NCI-H2227 (cell line): ENCODE data around the gene DDOST.

ENCODE experiments used
- DNase-seq: peaks from one replicate; lab custom pipeline; 2025; ENCODE audit not compliant: unreplicated experiment; lab: John Stamatoyannopoulos, UW

Gene DDOST

DNA sequence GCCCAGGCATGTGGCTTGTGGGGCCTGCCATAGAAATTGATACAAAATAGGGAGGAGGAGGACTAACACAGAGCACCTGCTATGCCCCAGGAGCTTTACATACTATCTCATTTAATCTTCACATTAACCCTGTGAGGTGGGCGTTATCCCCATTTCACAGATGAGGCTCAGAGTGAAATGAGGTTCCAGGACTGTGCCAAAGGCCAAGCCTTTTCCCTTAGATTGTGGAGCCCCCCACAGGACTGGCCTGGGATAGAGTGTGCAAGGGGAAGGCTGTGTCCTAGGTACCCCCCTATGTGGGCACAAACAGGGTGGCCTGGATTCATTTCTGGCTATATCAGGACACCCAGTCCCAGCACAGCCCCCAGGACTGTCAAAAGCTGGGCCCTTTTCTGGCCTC, 2.2 kb upstream of the DDOST start:
- no peak for DNase-seq

GRCh38 chr1:20662110-20662475, 924 bp upstream of the DDOST start:
- no peak for DNase-seq

GRCh38 chr1:20660847-20661206, 342 bp downstream of the DDOST start:
- DNase-seq, result no peak

- no peak for DNase-seq
These were observed 806 bp downstream of the DDOST start for GRCh38 chr1:20660363-20660762.

DNA sequence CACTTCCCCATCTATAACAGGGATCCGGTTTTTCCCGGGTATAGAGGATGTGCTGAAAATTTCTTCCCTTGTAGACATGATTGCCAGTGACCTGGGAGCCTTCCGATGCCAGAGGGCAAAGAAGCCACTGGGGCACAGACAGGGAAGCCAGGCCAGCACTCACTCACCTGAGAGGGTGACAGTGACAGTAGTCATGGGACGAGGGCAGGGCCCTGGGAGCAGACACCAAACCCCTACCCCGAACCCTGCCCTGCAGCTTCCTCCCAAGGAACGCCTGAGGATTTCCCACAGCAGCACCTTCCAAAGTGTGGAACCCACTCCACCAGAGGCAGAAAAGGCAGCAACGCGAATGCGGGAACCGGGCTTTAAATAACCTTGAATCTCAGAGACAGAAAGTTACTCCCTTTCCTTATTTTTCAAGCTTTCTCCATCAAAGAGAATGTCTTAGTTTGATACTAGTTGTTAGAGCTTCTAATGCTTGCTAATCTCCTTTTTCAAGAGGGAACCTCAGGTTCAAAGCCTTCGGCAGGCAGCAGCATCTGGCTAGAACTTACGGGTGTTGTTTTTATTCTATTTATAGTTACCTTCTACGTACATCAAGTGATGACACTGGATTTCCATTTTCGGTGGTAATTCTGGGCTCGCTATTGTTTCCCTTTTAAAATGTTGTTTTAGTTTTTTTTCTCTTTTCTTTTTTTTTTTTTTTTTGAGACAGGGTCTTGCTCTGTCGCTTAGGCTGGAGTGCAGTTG, 2.8 kb downstream of the DDOST start:
- no peak for DNase-seq

DNA sequence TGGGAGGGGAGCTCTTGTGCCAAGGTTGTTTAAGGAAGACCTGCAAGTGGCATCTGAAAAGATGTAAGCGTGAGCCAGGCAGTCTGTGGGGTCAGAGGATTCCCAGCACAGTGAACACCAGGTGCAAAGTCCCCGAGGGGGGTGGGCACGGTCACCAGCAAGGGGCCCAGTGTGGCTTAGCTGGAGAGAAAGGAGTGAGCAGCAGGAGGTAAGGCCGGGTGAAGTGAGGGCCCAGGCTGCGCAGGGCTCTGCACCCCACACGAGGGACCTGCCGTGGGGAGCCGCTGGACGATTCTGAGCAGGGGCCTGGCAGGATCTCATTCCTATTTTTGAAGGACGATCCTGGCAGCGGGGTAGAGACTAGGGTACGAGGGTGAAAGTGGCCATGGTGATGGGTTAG, 4.1 kb downstream of the DDOST start:
- no peak for DNase-seq

DNA sequence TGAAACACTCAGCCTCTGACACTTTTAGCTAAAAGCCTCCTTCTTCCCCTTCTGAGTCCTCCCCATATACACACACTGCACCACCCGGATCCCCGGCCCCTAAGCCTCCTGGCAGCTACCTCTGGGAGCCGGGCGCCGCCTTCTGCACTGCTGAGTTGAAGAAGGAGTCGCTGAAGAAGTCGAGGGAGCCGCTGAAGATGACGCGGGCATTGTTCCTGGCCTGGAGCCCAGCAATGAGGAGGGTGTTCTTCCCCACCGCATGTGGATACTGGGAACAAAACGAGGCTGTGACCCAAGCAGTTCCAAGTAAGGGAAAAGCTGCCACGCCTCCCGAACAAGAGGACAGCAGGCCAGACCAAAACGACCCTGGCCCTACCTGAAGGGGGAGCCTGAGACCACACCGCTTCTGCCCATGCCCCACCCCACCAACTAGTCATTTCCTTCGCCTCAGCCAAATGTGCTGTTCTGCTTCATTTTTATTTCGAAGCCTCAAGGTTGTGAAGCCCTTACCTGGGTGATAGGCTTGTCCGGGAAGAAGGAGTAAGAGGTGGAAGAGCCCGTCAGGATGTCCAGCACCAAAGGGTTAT, 7.0 kb downstream of the DDOST start:
- no peak for DNase-seq

GRCh38 chr1:20652300-20652699, 8.9 kb downstream of the DDOST start:
- DNase-seq, result no peak

GRCh38 chr1:20648946-20649345, 12.2 kb downstream of the DDOST start:
- DNase-seq, result no peak

- DNase-seq, result no peak
These were observed 12.7 kb downstream of the DDOST start for GRCh38 chr1:20648438-20648837.

DNA sequence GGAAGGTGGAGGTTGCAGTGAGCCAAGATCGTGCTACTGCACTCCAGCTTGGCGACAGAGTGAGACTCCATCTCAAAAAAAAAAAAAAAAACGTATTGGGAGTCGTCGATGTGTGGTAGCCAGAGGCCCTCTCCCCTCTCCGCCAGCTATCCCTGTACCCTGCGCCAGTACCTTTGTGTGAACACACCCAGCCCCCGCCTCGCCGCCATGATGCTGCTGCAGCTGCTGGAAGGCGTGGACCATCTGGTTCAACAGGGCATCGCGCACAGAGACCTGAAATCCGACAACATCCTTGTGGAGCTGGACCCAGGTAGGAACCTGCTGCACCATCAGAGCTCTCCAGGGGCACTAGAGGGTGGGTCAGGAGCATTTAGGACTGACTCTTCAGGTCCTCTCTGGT, 15.8 kb downstream of the DDOST start:
- no peak for DNase-seq

DNA sequence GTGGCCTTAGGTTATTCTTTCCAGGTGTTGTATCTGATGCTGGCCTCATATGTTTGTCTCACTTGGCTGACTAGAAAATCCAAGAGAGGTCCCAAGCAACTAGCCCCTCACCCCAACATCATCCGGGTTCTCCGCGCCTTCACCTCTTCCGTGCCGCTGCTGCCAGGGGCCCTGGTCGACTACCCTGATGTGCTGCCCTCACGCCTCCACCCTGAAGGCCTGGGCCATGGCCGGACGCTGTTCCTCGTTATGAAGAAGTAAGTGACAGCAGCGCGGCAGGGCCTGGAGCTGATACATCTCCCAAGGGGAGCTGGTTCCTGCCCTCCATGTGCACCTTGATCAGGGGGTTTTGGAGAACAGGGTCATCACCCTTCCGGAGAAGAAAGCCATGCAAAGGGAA, 16.8 kb downstream of the DDOST start:
- DNase-seq, result no peak

DNA sequence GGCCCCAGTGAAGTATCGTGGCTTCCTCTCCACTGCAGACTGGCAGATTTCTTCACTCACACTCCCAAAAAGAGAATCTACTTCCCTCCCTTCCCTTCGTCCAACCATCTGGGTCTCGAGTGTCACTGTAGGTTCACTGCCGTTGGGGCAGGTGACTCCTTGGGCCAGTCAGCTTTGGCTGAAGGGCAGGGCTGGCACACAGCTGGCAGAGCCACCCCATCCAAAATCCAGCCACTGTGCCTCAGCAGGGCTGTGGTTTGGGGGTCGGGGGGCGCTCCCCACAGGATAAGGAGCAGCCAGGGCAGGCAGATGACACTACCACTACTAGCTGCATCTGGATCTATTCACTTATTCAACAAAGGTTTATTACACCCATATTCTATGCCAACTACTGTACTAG, 18.1 kb downstream of the DDOST start:
- no peak for DNase-seq

DNA sequence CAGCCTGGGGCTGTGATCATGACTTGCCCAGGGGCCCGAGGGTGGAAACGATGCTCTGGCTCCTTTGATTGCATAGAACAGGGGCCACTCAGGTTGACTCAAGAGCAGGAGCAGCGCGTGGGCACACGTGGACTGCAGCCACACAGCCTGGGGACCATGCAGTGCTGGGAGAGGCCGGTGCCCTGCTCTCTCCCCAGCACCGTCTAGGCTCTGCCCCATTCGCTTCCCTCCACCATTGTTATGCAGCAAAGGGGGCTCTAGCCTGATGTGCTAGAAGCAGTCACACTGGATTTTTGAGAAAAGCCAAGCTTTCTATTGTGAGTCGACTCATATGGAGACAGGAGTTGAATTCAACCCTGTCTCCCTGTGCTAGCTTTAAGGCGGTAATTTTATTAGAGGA, 19.2 kb downstream of the DDOST start:
- DNase-seq, result no peak

DNA sequence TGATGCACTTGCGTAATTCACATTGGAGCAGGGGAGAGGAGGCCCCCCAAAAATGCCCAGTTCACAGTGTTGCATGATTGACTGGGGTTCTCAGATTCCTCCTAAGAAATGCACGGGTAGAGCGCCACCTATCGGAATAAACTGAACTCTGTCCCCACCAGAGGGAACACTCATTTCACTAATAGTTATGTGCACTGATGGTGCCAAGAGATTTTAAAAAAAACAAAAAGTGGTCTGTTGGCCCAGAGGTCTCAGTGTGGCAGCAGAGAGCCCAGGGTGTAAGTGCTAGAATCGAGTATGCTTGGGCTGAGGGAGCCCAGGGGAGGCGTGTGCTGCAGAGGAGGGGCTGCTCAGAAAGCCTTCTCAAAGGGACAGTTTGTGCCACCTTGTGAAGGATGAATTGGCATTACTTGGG, 21.0 kb downstream of the DDOST start:
- peak; percentile 56 for DNase-seq

DNA sequence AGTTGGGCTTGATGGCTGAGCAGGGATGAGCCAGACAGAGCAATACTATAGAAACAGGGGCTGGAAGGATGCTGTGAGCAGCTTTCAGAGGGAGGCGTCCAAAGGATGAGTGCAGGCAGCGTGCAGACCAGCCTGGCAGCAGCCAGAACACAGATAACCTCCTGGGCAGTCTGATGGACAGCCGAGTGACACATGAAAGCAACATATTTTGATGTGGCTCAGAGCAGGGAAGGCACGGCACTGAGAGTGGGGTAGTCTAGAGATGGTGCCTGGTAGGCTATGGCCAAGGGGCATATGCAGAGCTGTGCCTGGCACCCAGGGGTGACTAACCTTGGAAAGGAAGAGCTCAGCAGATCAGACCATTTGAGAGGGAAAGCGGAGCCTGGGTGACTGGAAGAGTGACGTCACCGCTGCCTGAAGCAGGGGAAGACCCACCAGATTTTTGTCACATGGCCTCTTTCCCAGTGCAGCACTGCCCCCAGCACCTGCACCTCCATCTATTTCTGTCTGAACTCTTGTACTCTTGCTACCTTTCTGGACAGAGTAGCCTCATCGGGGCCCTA, 24.3 kb downstream of the DDOST start:
- DNase-seq, result no peak

DNA sequence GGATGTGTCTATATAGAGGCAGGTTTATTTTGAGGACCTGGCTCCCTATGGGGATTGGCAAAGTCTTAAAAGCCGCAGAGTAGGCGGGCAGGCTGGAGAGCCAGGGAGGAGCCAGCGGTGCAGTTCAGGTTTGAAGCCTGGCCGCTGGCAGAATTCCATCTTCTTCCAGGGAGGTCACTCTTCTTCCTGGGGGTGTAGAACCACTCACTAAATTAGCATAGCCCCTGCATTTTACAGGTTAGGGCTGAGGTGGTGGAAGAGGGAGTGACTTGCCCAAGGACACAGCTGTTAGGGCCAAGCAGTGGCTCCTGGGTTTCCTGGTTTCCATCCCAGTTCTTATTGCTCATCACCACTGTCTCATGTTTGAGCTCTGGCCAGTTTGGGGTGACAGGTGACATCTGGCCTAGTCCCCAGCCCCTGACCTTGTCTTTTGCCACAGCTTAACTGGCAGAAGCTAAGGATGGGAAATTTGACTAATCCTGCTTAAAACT, 26.5 kb downstream of the DDOST start:
- peak; percentile 62 for DNase-seq

GRCh38 chr1:20634065-20634593, 27.0 kb downstream of the DDOST start:
- no peak for DNase-seq

DNA sequence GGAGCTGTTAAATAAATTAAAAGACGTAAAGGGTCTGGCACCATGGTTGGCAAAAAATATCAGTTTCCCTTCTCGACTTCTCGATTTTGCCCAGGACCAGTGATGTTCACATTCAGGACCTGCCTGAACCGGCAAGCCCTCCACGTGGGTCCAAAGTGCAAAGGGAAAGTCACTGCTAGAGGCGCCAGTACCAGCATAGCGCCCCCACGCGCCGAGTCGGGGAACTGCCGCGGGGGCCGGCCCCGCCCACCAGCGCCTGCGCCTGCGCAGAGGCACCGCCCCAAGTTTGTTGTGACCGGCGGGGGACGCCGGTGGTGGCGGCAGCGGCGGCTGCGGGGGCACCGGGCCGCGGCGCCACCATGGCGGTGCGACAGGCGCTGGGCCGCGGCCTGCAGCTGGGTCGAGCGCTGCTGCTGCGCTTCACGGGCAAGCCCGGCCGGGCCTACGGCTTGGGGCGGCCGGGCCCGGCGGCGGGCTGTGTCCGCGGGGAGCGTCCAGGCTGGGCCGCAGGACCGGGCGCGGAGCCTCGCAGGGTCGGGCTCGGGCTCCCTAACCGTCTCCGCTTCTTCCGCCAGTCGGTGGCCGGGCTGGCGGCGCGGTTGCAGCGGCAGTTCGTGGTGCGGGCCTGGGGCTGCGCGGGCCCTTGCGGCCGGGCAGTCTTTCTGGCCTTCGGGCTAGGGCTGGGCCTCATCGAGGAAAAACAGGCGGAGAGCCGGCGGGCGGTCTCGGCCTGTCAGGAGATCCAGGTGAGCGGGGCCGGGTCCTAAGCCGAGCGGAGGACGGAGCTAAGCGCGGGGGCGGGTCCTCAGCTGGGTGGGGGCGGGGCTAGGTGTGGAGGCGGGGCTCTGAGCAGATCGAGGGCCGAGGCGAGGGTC, 27.7 kb downstream of the DDOST start, which contains the start of gene PINK1:
Gene PINK1, plus strand, starts transcription at position 269 of the 875 bp plus-strand sequence. Its CDS starts 91 bp downstream, at position 360.
- peak; percentile 82 for DNase-seq

GRCh38 chr1:20632386-20632785, 28.8 kb downstream of the DDOST start:
- no peak for DNase-seq

GRCh38 chr1:20630729-20631128, 30.4 kb downstream of the DDOST start:
- no peak for DNase-seq
